ENCODE data around the gene SGK2. TPM values are rescaled to one million over a fixed set of nuclear protein-coding genes. Genes with fewer than 3 reads are reported as not detected.
"Not testable (repeated sequence)": the region's sequence is repeated elsewhere in the genome, so short reads cannot be mapped to it uniquely, and the experiment has no call there.

The SGK2 gene
- total and polyA plus RNA-seq, 2 donors (not counting 1 experiment from before 2014, with no cell fraction given), result 1.5 to 1.7 TPM

DNA sequence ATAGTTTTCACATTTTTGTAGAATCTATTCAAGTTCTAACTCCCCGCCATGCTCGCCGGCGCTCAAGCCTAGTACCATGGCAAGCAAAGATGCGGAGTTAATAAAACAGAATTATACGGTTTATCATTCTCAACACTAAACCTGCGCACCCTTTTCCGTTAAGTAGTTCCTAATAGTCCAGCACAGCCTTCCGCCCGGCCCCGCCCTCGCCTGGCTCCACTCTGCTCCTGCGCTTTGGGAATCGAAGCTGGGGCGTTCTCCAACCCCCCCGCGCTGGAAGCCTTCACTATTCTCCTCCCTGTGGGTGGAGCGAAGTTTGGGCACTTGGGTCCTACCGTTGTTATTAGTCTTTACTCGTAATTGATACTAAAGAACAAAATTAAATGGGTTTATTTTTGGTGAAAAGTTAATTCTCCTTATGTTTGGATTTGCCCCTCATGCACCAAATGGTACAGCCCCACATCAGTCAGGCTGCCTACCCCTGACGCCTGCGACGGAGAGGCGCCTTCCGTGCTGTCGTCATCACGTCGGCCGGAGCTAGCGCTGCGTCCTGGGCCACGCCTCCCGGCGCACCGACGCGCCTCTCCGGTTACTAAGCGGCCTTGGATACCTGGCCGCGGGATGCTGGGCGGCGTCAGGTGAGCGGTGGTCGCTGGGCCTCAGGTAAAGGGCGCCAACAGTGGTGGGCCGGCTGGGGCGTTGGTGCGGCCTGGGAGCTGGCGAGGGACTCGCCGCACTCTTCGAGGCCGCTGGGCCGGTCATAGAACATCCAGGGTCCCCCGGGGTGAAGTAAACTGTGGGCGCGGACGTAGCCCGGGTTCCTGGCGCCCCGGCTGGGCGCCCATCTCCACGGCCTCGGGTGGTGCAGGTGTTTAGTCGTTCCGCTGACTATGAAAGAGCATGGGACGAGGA, 31.8 kb downstream of the SGK2 start, which contains the start of gene IFT52:
IFT52 (plus strand) TSS at position 546 of the 912 bp plus-strand sequence. CDS start 3,762 bp downstream, outside the sequence.
- Histone ChIP-seq H3K27ac (ENCODE audit: low read length in 2 of 2) (peak within 1 kb of the TSS; percentile 66 to 92), H2AFZ (ENCODE audit: insufficient read depth, low read depth, low read length, poor library complexity, severe bottlenecking) (peak within 1 kb of the TSS; percentile 90), H3K27me3 (replicated peaks in 1 of 4; ENCODE audit: control extremely low read depth in 1 of 4, control insufficient read depth in 3 of 4, insufficient read depth in 4 of 4, low read length in 3 of 4) (no peaks in the 10 kb centered on the region), H3K4me3 (ENCODE audit: control extremely low read depth in 1 of 5, extremely low read depth in 1 of 5, insufficient read depth in 1 of 5, low read depth in 2 of 5, low read length in 4 of 5) (peak within 1 kb of the TSS; percentile 67 to 80 (median 75)), H3K79me2 (ENCODE audit: control insufficient read depth, insufficient read depth, low read length) (peaks cover 17% of the 10 kb centered on the region), H4K20me1 (ENCODE audit: control insufficient read depth, insufficient read depth, low read length, poor library complexity, severe bottlenecking) (no peaks in the 10 kb centered on the region), H3K4me1 (ENCODE audit: control insufficient read depth in 2 of 2, insufficient read depth in 2 of 2, low read length in 2 of 2) (peaks cover 9 to 15% of the 10 kb centered on the region in 2 donors), H3K9ac (ENCODE audit: low read length) (peak within 1 kb of the TSS; percentile 77), H3K4me2 (replicated peaks; ENCODE audit: low read depth, low read length, poor library complexity, severe bottlenecking) (peak within 1 kb of the TSS; percentile 86), H3K9me3 (ENCODE audit: control extremely low read depth in 1 of 3, control insufficient read depth in 2 of 3, insufficient read depth in 1 of 3, low read length in 2 of 3) (no peaks in the 10 kb centered on the region), H3K36me3 (replicated peaks in 1 of 2; ENCODE audit: control extremely low read depth in 1 of 2, control insufficient read depth in 1 of 2, extremely low read depth in 1 of 2, insufficient read depth in 2 of 2, low read length in 1 of 2) (peaks cover 0 to 2% of the 10 kb centered on the region in 2 experiments)
- Mint-ChIP-seq H3K27ac (peak within 1 kb of the TSS; percentile 95), H3K4me1 (peaks cover 18% of the 10 kb centered on the region), H3K9me3 (ENCODE audit: insufficient read depth) (no peaks in the 10 kb centered on the region), H3K4me3 (peak within 1 kb of the TSS; percentile 93), H3K27me3 (peaks cover 5% of the 10 kb centered on the region)
- CTCF ChIA-PET, result interaction anchor here (0.6 to 1.8 kb wide), 5 partner anchors 53 to 140 kb away, joined by 3 to 5 read pairs (median 4); no protein-coding TSS in a partner anchor
- POLR2A ChIA-PET, result interaction anchor here (0.6 to 1.8 kb wide), 6 partner anchors 73 to 133 kb away, joined by 4 to 12 read pairs (median 8); partner anchors contain the start of gene SRSF6
- TF ChIP-seq, protein P1, sequence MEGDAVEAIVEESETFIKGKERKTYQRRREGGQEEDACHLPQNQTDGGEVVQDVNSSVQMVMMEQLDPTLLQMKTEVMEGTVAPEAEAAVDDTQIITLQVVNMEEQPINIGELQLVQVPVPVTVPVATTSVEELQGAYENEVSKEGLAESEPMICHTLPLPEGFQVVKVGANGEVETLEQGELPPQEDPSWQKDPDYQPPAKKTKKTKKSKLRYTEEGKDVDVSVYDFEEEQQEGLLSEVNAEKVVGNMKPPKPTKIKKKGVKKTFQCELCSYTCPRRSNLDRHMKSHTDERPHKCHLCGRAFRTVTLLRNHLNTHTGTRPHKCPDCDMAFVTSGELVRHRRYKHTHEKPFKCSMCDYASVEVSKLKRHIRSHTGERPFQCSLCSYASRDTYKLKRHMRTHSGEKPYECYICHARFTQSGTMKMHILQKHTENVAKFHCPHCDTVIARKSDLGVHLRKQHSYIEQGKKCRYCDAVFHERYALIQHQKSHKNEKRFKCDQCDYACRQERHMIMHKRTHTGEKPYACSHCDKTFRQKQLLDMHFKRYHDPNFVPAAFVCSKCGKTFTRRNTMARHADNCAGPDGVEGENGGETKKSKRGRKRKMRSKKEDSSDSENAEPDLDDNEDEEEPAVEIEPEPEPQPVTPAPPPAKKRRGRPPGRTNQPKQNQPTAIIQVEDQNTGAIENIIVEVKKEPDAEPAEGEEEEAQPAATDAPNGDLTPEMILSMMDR (IDR thresholded peaks at IDR 0.05), result no peak
- no peak for TF ChIP-seq EZH2 (IDR thresholded peaks at IDR 0.05; ENCODE audit: borderline replicate concordance, insufficient read depth, low read depth, low read length, poor library complexity, severe bottlenecking)
- ATAC-seq (ENCODE audit: low read depth), result peak; percentile 97
- under 1% methylated on average over 55 of the region's 68 CpGs for WGBS (ENCODE audit: insufficient coverage)
- peak; percentile 94 for DNase-seq
- intact Hi-C loops (cut with micrococcal nuclease), result loop anchor here (1.0 kb wide), 5 partner anchors 76 to 133 kb away; partner anchors contain the start of genes MYBL2 and SRSF6

DNA sequence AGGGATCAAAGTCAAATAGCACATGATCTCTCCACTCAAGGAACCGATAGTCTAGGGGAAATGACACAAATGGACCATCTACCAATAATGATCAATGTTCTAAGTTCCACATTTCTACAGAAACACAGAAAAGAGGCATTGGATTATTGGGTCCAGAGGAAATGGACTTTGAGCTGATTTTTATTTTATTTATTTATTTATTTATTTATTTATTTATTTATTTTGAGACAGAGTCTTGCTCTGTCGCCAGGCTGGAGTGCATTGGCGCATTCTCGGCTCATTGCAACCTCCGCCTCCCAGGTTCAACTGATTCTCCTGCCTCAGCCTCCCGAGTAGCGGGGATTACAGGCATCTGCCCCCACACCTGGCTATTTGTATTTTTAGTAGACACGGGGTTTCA, 43.1 kb downstream of the SGK2 start:
- H3K4me3 ChIP-seq (ENCODE audit: control extremely low read depth in 1 of 5, extremely low read depth in 1 of 5, insufficient read depth in 1 of 5, low read depth in 2 of 5, low read length in 4 of 5); H3K79me2 ChIP-seq (ENCODE audit: control insufficient read depth, insufficient read depth, low read length); H3K4me2 ChIP-seq (replicated peaks; ENCODE audit: low read depth, low read length, poor library complexity, severe bottlenecking); DNase-seq; H3K4me3 Mint-ChIP-seq; ATAC-seq (ENCODE audit: low read depth); H3K27me3 Mint-ChIP-seq; H3K27ac ChIP-seq (ENCODE audit: low read length in 2 of 2); H3K27me3 ChIP-seq (replicated peaks in 1 of 4; ENCODE audit: control extremely low read depth in 1 of 4, control insufficient read depth in 3 of 4, insufficient read depth in 4 of 4, low read length in 3 of 4); H3K4me1 Mint-ChIP-seq; H2AFZ ChIP-seq (ENCODE audit: insufficient read depth, low read depth, low read length, poor library complexity, severe bottlenecking); H3K4me1 ChIP-seq (ENCODE audit: control insufficient read depth in 2 of 2, insufficient read depth in 2 of 2, low read length in 2 of 2); H3K9ac ChIP-seq (ENCODE audit: low read length); CTCF ChIA-PET; H3K9me3 Mint-ChIP-seq (ENCODE audit: insufficient read depth); intact Hi-C loops (cut with micrococcal nuclease); POLR2A ChIA-PET; H3K9me3 ChIP-seq (ENCODE audit: control extremely low read depth in 1 of 3, control insufficient read depth in 2 of 3, insufficient read depth in 1 of 3, low read length in 2 of 3); H4K20me1 ChIP-seq (ENCODE audit: control insufficient read depth, insufficient read depth, low read length, poor library complexity, severe bottlenecking); H3K27ac Mint-ChIP-seq: not testable (repeated sequence)
- peaks cover 16 to 33% of the 10 kb centered on the region in 2 experiments for H3K36me3 ChIP-seq (replicated peaks in 1 of 2; ENCODE audit: control extremely low read depth in 1 of 2, control insufficient read depth in 1 of 2, extremely low read depth in 1 of 2, insufficient read depth in 2 of 2, low read length in 1 of 2)
- WGBS (ENCODE audit: insufficient coverage), result 92% methylated on average over 2 of the region's 8 CpGs
